Glutamatergic neuron (in vitro differentiated cells): ENCODE results near the gene E2F3. TPM values are rescaled to one million over a fixed set of nuclear protein-coding genes. Genes with fewer than 3 reads are reported as not detected.

Experiments
- DNase-seq: peaks from one replicate; pipeline ENCODE4 v3.0.0; 2022
- H3K27ac Mint-ChIP-seq: one replicate; pipeline ENCODE4 v1.8.0; 2020; ENCODE audit warnings: mild to moderate bottlenecking, mixed read lengths, inconsistent platforms; ENCODE audit not compliant: unreplicated experiment
- H3K27me3 Mint-ChIP-seq: one replicate; pipeline ENCODE4 v1.8.0; 2020; ENCODE audit warnings: mild to moderate bottlenecking, moderate library complexity, mixed read lengths, inconsistent platforms; ENCODE audit not compliant: unreplicated experiment
- H3K36me3 Mint-ChIP-seq: one replicate; pipeline ENCODE4 v1.8.0; 2020; ENCODE audit warnings: mild to moderate bottlenecking, mixed read lengths, inconsistent platforms; ENCODE audit not compliant: unreplicated experiment
- H3K4me1 Mint-ChIP-seq: one replicate; pipeline ENCODE4 v1.8.0; 2020; ENCODE audit warnings: mild to moderate bottlenecking, low read depth, mixed read lengths, inconsistent platforms; ENCODE audit not compliant: unreplicated experiment
- H3K4me3 Mint-ChIP-seq: one replicate; pipeline ENCODE4 v1.8.0; 2020; ENCODE audit warnings: mild to moderate bottlenecking, mixed read lengths, inconsistent platforms; ENCODE audit not compliant: unreplicated experiment
- H3K9me3 Mint-ChIP-seq: one replicate; pipeline ENCODE4 v1.8.0; 2020; ENCODE audit warnings: mild to moderate bottlenecking, moderate library complexity, mixed read lengths, inconsistent platforms; ENCODE audit not compliant: unreplicated experiment
- total RNA-seq: library from RNA; stranded (reverse); fragmentation: NEBNext Ultra II Directional; extraction: Animal tissue kit (Norgen Biotek cat#: 25700); gene quantifications from one replicate; pipeline ENCODE4 v1.2.1, GENCODE V29; 2021; ENCODE audit not compliant: unreplicated experiment
- TF ChIP-seq, protein P1 (sequence below): fragments of 200-600 bp; sonication (generic); IDR thresholded peaks from one replicate; pipeline ENCODE4 v1.5.0; 2021; ENCODE audit not compliant: partially characterized antibody, unreplicated experiment

The E2F3 gene
- total RNA-seq, 1 donor from 2014 or later, result 10.1 TPM

DNA sequence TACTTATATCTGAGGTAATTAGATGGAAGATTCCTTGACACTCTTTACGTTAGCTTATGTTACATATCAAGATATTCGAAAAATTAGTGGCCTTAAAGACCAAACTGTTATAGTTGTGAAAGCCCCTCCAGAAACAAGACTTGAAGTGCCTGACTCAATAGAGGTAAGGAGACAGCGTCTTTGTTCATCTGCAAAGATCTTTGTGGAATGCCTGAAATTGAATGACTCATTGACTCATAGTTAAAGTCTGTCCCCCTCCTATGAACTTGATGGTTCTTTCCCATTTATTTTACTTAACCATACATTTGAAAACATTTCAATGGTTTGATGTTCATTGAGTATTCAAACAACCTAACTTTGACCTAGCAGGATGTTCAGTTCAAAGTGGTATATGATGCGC is 85.0 kb downstream of the E2F3 start:
- H3K27ac Mint-ChIP-seq, result no peak overlapping the region
- H3K4me3 Mint-ChIP-seq, result no peak overlapping the region
- H3K9me3 Mint-ChIP-seq, result no peaks in the 10 kb centered on the region
- H3K4me1 Mint-ChIP-seq, result no peaks in the 10 kb centered on the region
- TF ChIP-seq, protein P1, sequence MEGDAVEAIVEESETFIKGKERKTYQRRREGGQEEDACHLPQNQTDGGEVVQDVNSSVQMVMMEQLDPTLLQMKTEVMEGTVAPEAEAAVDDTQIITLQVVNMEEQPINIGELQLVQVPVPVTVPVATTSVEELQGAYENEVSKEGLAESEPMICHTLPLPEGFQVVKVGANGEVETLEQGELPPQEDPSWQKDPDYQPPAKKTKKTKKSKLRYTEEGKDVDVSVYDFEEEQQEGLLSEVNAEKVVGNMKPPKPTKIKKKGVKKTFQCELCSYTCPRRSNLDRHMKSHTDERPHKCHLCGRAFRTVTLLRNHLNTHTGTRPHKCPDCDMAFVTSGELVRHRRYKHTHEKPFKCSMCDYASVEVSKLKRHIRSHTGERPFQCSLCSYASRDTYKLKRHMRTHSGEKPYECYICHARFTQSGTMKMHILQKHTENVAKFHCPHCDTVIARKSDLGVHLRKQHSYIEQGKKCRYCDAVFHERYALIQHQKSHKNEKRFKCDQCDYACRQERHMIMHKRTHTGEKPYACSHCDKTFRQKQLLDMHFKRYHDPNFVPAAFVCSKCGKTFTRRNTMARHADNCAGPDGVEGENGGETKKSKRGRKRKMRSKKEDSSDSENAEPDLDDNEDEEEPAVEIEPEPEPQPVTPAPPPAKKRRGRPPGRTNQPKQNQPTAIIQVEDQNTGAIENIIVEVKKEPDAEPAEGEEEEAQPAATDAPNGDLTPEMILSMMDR, result no peak
- H3K27me3 Mint-ChIP-seq, result no peaks in the 10 kb centered on the region
- H3K36me3 Mint-ChIP-seq, result no peaks in the 10 kb centered on the region
- DNase-seq, result no peak

DNA sequence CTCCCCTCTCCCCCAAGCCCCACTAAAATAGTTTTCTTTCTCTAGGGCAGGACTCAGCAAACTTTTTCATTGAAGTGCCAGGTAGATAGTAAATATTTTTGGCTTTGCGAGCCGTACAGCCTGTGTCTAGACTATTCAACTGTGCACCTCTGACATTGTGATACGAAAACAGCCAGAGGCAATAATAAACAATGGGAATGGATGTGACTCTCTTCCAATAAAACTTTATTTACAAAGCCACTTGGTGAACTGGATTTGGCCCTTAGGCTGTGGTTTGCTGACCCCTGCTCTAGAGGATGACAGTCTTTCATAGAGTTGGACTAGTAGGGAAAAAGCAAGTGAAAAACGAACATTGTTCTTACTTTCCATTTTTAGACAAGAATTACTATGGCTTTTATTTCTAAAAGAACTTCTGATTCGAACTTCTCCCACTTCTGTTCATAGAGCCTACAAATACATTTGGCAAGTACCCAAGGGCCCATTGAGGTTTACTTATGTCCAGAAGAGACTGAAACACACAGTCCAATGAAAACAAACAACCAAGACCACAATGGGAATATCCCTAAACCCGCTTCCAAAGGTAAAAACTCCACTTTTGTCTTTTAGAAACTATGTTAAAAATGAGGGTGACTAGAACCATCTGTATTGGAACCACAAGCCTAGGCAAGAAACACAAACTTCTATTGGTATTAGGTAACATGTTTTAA is 86.1 kb downstream of the E2F3 start:
- Mint-ChIP-seq H3K4me3 (no peak overlapping the region), H3K27me3 (no peaks in the 10 kb centered on the region), H3K4me1 (no peaks in the 10 kb centered on the region), H3K36me3 (no peaks in the 10 kb centered on the region), H3K9me3 (no peaks in the 10 kb centered on the region), H3K27ac (no peak overlapping the region)
- TF ChIP-seq, protein P1, result no peak
- no peak for DNase-seq

DNA sequence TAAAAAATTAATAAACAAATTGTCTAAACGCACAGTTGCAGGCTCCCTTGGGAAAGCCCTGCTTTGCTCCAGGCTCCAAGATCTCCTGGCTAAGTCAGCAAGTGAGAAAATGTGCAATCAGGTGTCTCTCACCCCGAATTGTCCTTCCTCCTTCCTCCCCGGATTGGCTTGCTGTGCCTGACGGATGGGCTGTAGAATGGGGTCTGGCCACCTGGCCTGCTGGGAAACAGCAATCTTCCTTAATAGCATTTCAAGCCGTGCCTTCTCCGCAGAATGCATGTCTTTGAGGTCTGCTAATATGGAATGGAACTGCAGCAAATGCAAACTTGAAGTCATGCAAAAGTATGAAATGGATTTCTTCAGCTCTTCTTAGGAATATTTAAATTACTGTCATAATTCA is 88.9 kb downstream of the E2F3 start:
- no peak overlapping the region for H3K27ac Mint-ChIP-seq
- H3K4me3 Mint-ChIP-seq, result no peak overlapping the region
- H3K27me3 Mint-ChIP-seq, result no peaks in the 10 kb centered on the region
- H3K4me1 Mint-ChIP-seq, result no peaks in the 10 kb centered on the region
- H3K36me3 Mint-ChIP-seq, result no peaks in the 10 kb centered on the region
- no peak for DNase-seq
- no peaks in the 10 kb centered on the region for H3K9me3 Mint-ChIP-seq
- TF ChIP-seq, protein P1, result no peak

DNA sequence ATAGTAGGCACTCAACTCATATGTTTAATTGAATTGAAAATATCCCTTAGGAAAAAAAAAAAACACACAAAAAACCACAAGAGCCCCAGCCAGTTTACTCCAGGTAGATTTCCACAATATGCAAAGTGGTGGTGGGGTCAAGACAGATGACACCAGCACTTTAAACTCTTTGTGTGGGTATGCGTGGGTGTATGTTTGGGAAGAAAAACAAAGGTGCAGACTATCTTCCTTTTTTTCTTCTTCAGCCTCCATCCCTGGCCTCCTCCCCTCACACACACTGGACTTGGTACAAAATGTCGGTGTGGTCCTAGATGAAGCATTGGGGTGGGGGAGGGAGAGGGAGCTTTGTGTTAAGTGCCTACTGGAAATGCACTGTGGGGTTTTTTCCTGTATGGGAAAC is 90.4 kb downstream of the E2F3 start:
- TF ChIP-seq, protein P1, result no peak
- Mint-ChIP-seq H3K27ac (no peak overlapping the region), H3K36me3 (no peaks in the 10 kb centered on the region), H3K27me3 (no peaks in the 10 kb centered on the region), H3K4me3 (no peak overlapping the region), H3K4me1 (peaks cover under 1% of the 10 kb centered on the region), H3K9me3 (no peaks in the 10 kb centered on the region)
- DNase-seq, result no peak

DNA sequence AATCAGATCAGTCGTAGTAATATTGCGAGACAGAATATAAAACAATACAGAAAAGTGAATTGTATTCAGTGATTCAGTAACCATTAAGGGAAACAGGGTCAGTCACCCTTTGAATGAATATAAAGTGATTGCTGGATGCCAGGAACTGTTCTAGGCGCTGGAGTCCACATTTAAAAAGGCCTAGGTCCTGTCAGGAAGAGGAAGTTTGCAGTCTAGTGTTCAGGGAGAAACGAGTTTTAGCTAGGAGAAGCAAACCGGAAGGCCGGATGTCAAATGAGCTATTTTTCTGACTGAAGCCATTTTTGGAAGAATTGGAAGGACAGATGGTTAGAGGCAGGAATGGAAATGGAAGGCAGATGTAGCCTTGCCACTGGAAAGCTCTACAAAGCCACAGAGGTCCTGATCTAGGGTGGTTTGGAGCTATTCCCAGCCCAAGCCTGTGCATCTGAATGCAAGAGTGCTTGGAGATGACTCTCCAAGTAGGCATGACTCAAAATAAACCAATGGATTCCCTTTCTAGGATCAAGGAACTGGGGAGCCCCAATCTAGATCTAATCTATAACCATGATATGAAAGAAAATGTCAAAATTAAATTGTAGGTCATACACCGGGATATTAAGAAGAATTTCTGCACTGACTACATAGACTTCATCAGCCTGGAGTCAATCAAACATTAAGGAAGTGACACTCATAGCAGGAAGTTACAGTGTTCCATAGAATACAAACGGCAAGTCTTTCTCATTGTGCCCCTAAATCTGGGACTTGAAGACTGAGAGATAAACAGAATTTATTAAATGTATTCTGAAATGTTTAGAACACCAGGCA is 95.7 kb downstream of the E2F3 start:
- Mint-ChIP-seq H3K27me3 (no peaks in the 10 kb centered on the region), H3K4me3 (no peak overlapping the region), H3K27ac (no peak overlapping the region), H3K36me3 (no peaks in the 10 kb centered on the region), H3K4me1 (peaks cover 2% of the 10 kb centered on the region), H3K9me3 (no peaks in the 10 kb centered on the region)
- no peak for DNase-seq
- TF ChIP-seq, protein P1, result no peak
